ENCODE results near the gene PARD6G.

DNA sequence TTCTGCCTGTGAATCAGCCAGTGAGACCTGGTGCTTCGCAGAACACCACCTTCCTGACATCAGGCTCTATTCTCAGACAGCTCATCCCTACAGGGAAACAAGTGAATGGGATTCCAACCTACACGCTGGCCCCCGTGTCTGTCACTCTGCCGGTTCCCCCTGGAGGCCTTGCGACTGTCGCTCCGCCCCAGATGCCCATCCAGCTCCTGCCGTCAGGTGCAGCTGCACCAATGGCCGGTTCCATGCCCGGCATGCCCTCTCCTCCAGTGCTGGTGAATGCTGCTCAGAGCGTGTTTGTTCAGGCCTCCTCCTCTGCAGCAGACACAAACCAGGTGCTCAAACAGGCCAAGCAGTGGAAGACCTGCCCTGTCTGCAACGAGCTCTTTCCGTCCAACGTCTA is 110.2 kb downstream of the PARD6G start:
- TF ChIP-seq, protein P1, sequence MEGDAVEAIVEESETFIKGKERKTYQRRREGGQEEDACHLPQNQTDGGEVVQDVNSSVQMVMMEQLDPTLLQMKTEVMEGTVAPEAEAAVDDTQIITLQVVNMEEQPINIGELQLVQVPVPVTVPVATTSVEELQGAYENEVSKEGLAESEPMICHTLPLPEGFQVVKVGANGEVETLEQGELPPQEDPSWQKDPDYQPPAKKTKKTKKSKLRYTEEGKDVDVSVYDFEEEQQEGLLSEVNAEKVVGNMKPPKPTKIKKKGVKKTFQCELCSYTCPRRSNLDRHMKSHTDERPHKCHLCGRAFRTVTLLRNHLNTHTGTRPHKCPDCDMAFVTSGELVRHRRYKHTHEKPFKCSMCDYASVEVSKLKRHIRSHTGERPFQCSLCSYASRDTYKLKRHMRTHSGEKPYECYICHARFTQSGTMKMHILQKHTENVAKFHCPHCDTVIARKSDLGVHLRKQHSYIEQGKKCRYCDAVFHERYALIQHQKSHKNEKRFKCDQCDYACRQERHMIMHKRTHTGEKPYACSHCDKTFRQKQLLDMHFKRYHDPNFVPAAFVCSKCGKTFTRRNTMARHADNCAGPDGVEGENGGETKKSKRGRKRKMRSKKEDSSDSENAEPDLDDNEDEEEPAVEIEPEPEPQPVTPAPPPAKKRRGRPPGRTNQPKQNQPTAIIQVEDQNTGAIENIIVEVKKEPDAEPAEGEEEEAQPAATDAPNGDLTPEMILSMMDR (IDR thresholded peaks at IDR 0.05): no peak
- TF ChIP-seq POLR2A (IDR thresholded peaks at IDR 0.05): no peak

Data from body of pancreas (tissue), 4 donors.